Hematopoietic multipotent progenitor cell treated with erythropoietin and hydrocortisone succinate and interleukin-3 and kit ligand, for 6 days (in vitro differentiated cells): Measurements from ENCODE around the gene SORL1-AS1.

Experiments
- DNase-seq: peaks from one replicate; pipeline ENCODE4 v3.0.0-alpha.2; 2015

The SORL1-AS1 gene

DNA sequence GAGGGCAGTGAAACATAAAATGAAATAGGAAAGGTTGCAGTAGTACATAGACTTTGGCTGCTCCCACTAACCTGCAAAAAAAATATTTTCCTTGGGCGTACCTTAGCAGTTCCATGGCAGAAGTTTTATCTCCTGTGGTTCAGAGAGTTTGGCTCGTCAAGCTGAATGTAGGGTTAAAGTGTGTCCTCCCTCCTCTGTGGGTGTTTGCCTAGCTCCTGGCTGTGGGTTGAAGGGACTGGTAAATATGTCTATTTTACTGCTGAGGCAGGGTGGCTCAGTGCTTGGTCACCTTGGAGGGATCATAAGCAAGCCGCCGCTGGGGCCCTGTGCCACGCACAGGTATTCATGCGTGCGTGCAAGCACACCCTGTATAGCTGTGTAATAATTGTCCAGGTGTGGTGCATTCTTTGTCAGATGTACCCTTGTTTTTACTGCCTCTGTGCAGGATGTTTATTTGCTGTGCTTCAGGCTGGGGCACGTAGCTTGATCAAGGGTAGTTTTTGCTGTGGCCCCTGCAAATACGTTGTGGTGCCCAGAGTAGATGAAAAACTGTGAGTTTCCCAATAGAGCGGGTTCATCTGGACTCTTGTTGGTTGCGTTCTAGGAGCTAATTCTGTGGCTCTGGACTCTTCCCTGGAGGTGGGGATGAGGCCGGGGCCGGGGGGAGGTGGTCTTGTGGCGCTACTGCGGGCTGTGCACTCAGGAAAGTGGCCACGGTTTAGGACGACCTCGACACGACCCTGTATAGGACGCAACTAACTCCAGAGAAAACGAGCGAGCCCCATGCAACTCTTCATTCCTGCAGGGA, 1.4 kb downstream of the SORL1-AS1 start:
- DNase-seq, result no peak

DNA sequence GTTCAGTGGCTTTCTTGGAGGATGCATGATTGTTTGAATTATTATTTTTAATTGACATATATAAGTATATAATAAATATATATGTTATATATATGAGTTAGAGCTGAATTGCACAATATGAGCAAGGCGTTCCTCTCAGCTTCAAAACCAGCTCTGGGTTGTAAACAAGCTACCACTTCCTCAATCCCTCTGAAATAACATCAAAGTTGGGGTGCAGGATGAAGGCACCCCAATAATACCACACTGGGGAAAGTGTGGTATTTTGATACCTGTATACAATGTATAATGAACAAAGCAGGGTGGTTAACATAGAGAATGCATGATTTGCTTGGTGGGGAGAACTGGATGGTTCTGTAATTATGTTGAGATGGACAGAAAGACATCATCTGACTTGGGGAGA, 2.4 kb downstream of the SORL1-AS1 start:
- DNase-seq, result no peak

DNA sequence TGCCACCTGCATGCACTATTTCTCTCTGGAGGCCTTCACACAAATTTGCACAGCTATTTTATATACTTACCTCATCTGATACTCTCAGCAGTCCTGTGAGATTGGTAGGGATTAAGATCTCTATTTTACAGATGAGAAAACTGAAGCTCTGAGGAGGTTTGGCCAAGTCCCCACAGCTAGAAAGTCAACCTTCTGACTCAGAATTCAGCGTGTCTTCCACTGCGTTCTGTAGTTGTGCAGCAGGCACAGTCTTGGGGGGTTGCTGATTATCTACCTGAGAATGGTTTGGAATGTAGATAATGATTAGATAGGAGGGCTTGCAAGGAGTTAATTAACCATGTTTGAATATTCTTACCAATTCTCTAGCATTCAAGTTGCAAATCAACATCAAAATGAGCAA, 3.1 kb downstream of the SORL1-AS1 start:
- DNase-seq, result no peak

DNA sequence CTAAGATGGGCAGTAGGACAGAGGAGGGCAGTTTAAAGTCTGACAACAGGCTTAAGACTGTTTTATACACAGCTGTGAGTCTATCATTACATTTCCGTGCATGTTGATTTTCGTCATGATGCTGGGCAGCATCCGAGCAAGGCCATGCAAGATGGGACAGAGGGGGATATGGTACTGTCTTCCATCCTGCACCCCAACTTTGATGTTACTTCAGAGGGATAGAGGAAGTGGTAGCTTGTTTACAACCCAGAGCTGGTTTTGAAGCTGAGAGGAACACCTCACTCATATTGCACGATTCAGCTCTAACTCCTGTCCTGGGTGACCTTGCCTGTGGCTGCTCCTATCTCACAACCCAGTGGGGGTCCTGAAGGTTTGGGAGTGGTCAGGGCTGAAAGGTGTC, 3.6 kb downstream of the SORL1-AS1 start:
- DNase-seq, result no peak

DNA sequence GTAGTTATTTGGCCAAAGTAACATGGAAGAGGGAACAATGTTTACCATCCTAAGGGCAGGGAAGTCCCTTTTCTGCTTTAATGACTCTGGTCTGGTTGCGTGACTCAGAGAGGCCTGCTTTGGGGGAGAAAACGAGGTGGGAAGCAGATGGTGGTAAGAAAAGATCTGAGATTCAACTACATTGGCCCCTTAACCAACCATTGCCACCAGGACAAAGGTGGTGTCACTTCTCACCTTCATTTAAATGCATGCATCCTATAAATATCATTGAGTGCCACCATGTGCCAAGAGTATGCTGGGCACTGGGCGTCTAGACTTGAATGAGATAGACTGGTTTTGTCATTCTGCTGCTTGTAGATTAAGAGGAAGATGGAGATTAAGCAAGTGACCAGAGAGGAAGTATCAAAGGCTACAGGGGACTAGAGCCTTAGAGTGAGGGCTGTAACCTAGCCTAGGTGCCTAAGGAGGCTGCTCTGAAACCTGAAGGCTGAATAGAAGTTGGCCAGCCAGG, 4.3 kb downstream of the SORL1-AS1 start:
- DNase-seq, result peak; percentile 64

DNA sequence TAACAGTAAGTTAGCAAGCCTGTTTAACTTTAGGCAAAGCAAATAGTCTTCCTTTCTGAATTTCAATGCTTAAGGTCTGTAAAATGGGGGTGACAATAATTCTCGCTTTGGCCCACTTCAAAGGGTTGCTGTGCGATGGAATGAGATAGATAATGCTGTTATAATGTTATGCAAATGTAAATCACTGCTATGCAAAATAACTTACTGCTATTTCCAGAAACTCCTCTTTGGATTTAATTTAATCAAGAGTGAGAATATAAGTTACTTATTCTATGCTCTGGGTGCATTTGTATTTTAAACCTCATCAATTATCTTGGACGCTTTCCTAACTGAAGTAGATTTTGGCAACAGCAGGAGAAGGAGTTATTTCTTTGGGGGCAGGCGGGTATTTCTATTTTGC, 4.8 kb downstream of the SORL1-AS1 start:
- no peak for DNase-seq

DNA sequence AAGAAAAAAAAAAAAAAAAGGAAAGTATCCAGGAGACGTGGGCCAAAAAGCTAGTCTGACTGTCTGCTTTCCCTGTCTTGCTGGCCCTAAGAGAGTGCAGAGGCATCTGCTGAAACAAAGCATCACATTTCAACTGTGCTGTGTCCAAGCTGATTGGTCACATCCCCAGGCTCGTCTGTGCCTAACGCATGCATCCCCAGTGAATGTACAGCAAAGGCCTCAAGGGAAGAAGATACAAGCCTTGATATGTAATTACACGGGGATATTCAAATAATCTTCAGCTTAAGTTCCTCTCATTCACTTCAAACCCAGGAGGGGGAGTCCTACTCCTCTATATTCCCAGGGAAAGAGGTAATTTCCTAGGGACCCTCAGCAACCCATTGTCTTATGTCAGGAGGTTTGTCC, 6.0 kb downstream of the SORL1-AS1 start:
- DNase-seq, result no peak

DNA sequence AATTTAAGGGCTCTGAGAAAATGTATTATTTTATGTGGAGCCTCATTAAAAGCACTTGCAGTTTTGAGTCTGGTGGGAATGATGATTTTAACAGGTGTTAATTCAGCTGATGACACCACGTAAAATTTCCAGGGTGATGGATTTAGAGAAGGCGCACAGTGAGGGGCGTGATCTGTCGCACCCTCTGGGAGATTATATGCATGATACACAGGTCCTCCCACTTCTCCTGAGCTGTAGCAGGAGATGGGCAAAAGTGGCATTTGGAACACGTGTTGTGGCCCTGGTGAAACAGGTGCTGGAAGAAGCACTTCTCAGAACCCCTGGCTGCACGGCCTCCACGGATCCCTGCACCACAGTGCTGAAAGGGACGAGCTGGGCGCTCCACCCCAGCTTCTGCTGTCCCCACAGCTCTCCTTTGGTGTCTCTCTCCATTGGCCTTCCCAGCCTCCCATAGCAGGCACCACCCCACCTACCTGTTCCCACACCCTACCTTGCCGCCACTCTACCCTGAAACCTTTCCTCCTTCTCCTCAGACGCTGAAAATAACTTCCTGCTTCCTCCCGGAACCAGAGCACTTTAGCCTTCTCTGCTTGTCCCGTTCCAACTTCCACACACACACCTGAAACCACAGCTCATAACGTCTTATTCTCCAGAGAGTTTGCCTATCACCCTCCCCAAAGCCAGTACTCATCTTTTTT, 7.5 kb downstream of the SORL1-AS1 start:
- no peak for DNase-seq

DNA sequence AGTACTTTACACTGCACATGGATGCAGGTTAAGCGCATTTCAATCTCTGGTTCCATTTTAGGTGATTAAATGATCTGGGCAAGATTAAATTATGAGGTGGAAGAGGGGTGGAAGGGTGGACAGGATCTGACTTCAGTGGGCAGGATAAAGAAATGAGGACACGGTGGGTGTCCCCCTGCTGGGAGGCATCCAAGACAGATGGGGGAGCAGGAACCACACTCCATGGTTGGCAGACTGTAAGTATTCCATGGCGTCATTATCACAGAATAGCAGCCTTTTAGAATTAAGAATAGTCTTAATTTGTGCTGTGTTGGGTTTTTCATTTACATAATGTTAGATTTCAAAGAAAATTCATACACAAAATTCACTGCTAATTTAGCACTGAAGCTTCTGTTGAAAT, 8.2 kb downstream of the SORL1-AS1 start:
- no peak for DNase-seq

DNA sequence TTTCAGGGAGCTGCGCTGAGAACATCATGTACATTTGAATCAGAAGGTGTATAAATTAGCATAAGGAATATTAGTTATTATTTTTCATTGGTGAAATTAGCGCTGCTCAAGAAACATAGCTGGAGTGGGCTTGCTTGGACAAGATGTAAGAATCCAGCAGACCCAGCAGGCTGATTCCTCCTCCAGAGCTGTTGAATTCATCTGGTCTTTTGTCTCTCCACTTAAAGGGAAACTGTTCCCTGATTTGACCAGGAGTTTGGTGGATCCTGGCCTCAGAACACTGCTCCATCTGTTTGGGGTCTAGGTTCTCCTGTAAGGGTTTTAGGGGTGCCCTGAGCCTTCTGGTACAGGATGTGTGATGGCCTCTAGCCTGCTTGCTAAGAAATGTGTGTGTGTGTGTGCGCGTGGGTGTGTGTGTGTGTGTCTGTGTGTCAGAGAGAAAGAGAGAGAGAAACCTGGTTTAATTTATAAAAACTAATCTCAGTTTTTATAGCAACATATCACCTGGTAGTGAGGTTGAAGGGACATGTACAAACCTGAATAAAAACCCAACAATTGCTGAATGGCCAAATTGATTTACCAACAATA, 9.0 kb downstream of the SORL1-AS1 start:
- no peak for DNase-seq

DNA sequence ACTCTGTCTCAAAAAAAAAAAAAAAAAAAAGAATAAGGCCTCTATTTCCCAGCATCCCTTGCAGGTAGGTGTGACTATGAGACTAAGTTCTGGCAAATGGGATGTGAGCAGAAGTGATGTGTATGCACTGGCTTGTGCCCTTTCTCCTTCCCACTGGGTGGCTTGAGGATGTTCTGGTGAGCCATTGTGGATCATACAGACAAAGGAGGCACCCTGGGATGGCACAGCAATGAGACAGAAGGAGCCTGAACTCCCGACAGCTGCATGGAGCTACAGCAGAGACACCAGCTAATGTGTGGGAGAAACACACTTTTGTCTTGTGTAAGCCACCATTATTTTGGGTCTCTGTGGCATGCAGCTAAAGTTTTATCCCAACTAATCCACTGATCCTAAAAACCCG, 11.2 kb downstream of the SORL1-AS1 start:
- no peak for DNase-seq

DNA sequence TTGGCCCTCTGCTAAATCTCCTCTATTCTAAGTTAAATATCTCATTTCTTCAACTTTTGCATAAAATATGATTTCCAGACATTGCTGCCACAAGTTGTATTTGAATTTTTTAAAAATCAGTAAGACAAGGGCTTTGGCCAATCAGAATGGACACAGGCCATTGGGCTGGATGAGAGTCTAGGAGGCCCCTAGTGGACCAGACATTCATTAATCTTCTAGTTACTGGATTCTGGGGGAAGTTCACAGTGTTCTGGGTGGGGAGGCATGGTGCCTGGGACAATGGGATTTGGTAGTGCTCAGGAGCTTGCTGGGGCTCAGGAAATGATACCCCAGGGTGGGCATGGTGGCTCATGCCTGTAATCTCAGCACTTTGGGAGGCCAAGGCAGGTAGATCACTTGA, 13.0 kb downstream of the SORL1-AS1 start:
- no peak for DNase-seq

DNA sequence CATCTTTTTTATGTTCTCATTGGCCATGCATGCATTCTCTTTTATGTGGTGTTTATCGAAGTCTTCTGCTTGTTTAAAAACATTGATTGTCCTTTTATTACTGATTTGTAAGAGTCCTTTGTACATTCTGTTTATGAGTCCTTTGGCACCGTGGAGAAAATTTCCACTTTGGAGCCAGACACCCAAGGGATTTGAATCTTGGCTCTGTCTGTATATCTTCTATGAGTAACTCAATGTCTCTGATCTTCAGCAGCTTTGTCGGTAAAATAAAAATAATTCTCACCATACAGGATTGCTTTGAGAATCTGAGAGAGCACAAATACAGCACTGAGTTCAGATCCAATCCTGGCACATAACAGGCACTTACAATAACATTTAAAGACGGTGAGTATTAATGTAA, 13.4 kb downstream of the SORL1-AS1 start:
- DNase-seq, result no peak

DNA sequence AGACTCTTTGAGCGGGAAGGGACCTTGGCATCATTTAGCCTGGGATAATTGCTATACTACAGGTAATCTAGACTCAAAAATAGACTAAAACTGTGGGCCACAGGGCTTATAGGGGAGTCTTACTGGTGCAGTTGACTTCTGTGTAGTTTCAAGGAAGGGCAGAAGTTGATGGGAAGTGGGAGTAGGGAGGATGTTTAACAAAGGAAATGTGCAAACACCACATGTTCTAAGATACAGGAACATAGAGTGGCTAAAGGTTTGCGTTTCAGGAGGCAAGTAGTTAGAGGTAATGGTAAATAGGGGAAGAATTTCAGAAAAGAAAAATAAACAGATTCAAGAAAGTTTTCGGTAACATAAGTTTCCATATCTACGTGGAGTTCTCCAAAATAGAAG, 15.1 kb downstream of the SORL1-AS1 start:
- no peak for DNase-seq

DNA sequence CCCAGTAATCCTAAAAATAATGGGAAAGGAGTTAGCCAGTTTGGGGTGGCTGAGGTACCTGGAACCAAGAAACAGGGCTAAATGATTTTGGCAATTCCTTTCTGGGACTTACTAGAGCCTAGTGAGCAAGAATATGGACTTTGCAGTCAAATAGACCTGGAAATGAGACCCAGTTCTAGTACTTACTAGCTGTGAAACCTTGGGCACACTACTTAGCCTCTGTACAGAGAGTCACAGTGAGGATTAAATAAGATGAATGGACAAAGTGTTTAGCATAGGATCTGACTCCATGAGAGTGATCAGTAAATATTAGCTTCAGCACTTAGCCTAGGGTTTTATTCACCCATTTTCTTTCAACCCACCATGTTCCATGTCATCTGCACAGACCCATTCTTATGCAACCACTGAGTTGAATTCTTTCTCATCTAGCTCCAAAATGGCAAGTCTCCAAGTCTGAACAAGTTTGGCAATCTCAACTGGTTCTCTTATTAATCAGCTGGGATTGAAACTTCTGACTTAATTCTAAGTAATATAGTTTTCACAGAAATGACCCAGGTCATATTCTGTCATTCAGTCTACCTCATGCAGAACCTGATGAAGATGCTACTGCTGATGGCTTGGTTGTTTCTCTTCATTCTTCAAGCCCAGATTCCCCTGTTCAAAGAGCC, 15.6 kb downstream of the SORL1-AS1 start:
- DNase-seq, result no peak

DNA sequence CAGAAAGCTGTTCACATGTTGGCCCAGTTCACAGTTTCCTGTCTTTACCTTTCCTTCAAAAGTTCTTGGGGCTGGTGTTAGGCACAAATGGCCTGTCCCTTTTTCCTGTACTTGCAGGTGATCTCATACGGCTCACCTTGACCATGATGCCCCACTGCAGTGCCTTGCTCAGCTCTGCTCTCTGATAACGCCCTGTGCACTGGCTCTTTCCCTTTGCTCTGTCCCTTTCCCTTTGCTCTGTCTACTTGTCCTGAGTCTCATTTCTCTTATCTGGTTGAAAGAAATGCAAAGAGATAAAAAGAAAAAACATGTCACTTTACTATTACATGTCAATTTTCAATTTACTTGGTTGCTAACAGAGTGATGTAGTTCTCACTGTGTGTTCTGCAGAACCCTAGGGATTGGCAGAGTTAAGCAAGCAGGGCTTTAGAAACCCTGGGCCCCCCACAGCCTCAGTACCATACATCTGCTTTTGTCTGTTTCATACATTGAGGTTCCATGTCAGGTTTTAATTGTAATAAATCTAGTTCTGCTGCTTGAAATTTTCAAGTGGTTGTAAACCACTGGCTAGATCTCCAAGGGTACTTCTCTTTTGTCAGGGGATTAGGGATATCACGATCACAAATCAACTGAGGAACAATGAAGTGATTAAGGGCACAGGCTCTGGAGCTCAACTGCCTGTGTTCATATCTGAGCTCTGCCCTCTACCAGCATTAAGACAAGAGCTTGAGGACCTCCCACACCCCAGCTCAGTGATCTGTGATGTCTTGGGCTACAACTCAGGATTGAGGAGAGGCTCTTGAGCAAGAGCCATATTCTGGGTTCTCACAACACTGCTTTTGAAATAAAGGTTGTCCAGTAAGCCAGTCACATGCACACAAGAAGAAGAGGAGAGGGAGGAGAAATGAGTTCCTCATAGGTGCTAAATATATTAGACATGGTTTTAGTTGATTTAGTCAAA, 16.9 kb downstream of the SORL1-AS1 start:
- peak; percentile 36 for DNase-seq

DNA sequence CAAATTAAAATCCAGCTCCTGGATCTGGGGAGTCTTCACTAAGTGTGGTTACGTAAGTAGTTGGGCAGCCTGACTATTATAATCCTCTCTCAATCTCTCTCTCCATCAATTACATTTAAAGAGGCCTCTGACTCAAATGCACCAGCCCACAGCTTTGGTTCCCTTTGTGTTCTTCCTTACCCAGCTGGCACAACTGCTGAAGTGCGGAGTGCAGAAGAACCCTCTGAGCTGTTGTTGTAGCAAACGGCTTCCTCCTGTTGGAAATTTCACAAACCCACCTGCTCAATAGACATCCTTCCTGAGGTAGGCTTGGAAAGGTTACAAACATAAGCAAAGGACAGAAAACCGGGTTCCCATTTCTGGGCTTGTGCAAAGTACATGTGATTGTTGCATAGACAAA, 17.6 kb downstream of the SORL1-AS1 start:
- DNase-seq, result no peak

DNA sequence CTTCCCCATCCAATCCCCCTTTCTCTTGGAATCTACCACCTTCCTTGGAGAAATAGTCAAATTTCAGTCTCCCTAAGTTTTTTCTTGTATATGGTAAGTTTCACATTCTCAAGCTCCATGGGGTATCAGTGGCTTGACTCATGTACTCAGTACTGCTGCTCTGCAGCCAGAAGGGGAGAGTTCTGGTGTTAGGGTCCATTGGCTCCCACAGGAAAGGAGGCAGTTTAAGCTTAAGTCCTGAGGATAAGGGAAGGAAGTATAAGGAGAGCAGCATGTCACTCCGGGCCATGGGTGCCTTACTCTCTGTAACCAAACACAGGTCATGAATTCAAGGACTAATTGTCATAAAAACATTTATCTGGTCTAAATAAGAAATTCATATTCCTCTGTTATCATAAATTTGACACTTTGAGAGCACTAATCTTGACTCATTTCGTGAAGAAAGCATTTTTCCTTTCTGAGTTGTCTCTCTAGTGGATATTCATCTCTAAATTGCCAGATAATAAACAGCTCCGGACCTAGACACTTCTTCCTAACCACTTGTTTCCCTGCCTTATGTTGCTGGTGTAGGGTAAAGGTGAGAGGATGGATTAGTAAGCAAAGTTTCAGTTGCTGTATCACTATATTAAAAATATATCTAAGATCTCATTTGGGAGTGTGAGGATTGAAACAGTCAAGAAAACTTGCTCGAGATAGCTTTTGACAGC, 20.8 kb downstream of the SORL1-AS1 start:
- no peak for DNase-seq

DNA sequence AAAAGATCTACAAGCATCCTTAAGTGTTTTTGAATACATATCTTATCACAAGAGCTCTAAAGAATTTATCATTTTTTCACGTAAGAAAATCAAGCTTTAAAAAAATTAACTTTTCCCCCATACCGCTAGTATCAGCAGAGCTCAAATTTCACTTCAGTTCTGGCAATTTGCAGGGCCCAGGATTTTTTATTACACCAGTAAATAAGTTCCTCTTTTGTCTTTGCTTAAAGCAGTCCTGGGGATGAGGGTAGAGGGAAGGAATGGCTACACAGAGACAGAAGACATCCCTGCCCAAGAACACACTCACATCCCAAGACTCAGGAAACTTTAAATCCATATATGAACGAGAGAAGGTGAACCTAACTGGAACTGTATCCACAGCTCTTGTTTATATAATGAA, 23.2 kb downstream of the SORL1-AS1 start:
- DNase-seq, result no peak

DNA sequence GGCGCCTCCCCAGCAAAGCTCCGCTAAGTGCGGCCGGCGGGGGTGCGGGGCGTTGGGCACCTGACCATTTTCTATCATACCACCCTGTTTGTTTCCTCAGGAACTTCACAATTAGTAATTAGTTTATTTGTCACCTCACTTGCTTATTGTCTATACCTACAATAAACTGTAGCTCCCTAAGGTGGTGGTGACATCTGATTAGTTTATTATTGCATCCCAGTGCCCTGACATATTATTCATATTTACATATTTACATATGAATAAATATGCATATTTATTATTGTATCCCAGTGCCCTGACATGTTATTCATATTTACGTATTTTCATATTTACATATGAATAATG, 25.4 kb downstream of the SORL1-AS1 start:
- no peak for DNase-seq
